H9 (cell line): ENCODE data around the gene DBR1. TPM values are rescaled to one million over a fixed set of nuclear protein-coding genes. Genes with fewer than 3 reads are reported as not detected.
A peak's percentile ranks its signal among the peaks of the same experiment; 100 is the strongest.

ENCODE experiments used
- DNase-seq: peaks from one replicate; pipeline ENCODE4 v3.0.0-alpha.2; 2017
- H2AFZ ChIP-seq: one replicate; pipeline ENCODE4 v1.6.1; 2013; ENCODE audit warnings: mild to moderate bottlenecking, low read length, control low read depth, moderate library complexity
- H2AK5ac ChIP-seq: 2 replicates; pipeline ENCODE4 v1.6.1; 2013; ENCODE audit warnings: low read length, control low read depth, mixed read lengths; ENCODE audit not compliant: insufficient read length
- H2BK120ac ChIP-seq: one replicate; pipeline ENCODE4 v1.6.1; 2013; ENCODE audit warnings: low read depth, mild to moderate bottlenecking, low read length, control low read depth, inconsistent platforms; ENCODE audit not compliant: poor library complexity, severe bottlenecking
- H2BK12ac ChIP-seq: 2 replicates; pipeline ENCODE4 v1.6.1; 2013; ENCODE audit warnings: low read length, control low read depth, mixed read lengths, low read depth; ENCODE audit not compliant: insufficient read length
- H2BK15ac ChIP-seq: 2 replicates; pipeline ENCODE4 v1.6.1; 2013; ENCODE audit warnings: low read depth, low read length, control low read depth
- H2BK20ac ChIP-seq: one replicate; pipeline ENCODE4 v1.6.1; 2013; ENCODE audit warnings: low read depth, mild to moderate bottlenecking, low read length, control low read depth, inconsistent platforms; ENCODE audit not compliant: poor library complexity, severe bottlenecking
- H2BK5ac ChIP-seq: 2 replicates; pipeline ENCODE4 v1.6.1; 2013; ENCODE audit warnings: low read length, control low read depth, mixed read lengths; ENCODE audit not compliant: insufficient read length
- H3K14ac ChIP-seq: 2 replicates; pipeline ENCODE4 v1.6.1; 2013; ENCODE audit warnings: low read length, control low read depth; ENCODE audit not compliant: insufficient read depth
- H3K18ac ChIP-seq: 2 replicates; pipeline ENCODE4 v1.6.1; 2013; ENCODE audit warnings: low read depth, mild to moderate bottlenecking, mixed read lengths, low read length, control low read depth; ENCODE audit not compliant: insufficient read length
- H3K23ac ChIP-seq: 2 replicates; pipeline ENCODE4 v1.6.1; 2013; ENCODE audit warnings: low read length, control low read depth, mixed read lengths, low read depth; ENCODE audit not compliant: insufficient read length
- H3K23me2 ChIP-seq: 2 replicates; pipeline ENCODE4 v1.6.1; 2013; ENCODE audit warnings: low read depth, mild to moderate bottlenecking, mixed read lengths, low read length, control low read depth; ENCODE audit not compliant: insufficient read length, poor library complexity, severe bottlenecking
- H3K27ac ChIP-seq: 2 replicates; pipeline ENCODE4 v1.5.1; 2013; ENCODE audit warnings: low read length, control low read depth, mixed read lengths, low read depth; ENCODE audit not compliant: insufficient read length
- H3K27me3 ChIP-seq: 2 replicates; pipeline ENCODE4 v1.6.1; 2013; ENCODE audit warnings: low read length, control low read depth, inconsistent platforms; ENCODE audit not compliant: insufficient read depth
- H3K4ac ChIP-seq: 2 replicates; pipeline ENCODE4 v1.6.1; 2013; ENCODE audit warnings: low read depth, mild to moderate bottlenecking, control low read depth, inconsistent platforms, low read length, moderate library complexity
- H3K4me1 ChIP-seq: 2 replicates; pipeline ENCODE4 v1.6.1; 2013; ENCODE audit warnings: low read length, control low read depth, inconsistent platforms; ENCODE audit not compliant: insufficient read depth
- H3K4me2 ChIP-seq: 2 replicates; pipeline ENCODE4 v1.6.1; 2013; ENCODE audit warnings: low read length, control low read depth, mixed read lengths; ENCODE audit not compliant: insufficient read length, insufficient read depth
- H3K56ac ChIP-seq: 2 replicates; pipeline ENCODE4 v1.6.1; 2013; ENCODE audit warnings: low read depth, mild to moderate bottlenecking, mixed read lengths, low read length, control low read depth; ENCODE audit not compliant: insufficient read length
- H3K79me1 ChIP-seq: 2 replicates; pipeline ENCODE4 v1.6.1; 2013; ENCODE audit warnings: low read depth, mild to moderate bottlenecking, moderate library complexity, low read length, control low read depth, inconsistent platforms; ENCODE audit not compliant: insufficient read depth, poor library complexity, severe bottlenecking
- H3K79me2 ChIP-seq: 2 replicates; pipeline ENCODE4 v1.6.1; 2013; ENCODE audit warnings: low read length, control low read depth, inconsistent platforms; ENCODE audit not compliant: insufficient read depth
- H3K9ac ChIP-seq: 2 replicates; pipeline ENCODE4 v1.6.1; 2013; ENCODE audit warnings: low read length, control low read depth, mixed read lengths; ENCODE audit not compliant: insufficient read length; ENCODE audit errors: extremely low read depth
- H3K9me3 ChIP-seq: one replicate; pipeline ENCODE4 v1.6.1; 2013; ENCODE audit warnings: low read depth, low read length, inconsistent platforms; ENCODE audit not compliant: control insufficient read depth
- H3T11ph ChIP-seq: one replicate; pipeline ENCODE4 v1.6.1; 2013; ENCODE audit warnings: mild to moderate bottlenecking, low read length, control low read depth, inconsistent platforms
- H4K20me1 ChIP-seq: one replicate; pipeline ENCODE4 v1.6.1; 2013; ENCODE audit not compliant: control insufficient read depth, insufficient read length, insufficient read depth
- H4K5ac ChIP-seq: 2 replicates; pipeline ENCODE4 v1.6.1; 2013; ENCODE audit warnings: low read depth, mild to moderate bottlenecking, mixed read lengths, low read length, control low read depth; ENCODE audit not compliant: insufficient read length
- H4K8ac ChIP-seq: replicated peaks from 2 replicates; pipeline ENCODE4 v1.6.1; 2013; ENCODE audit warnings: low read length, control low read depth, mixed read lengths, low read depth; ENCODE audit not compliant: insufficient read length
- H4K91ac ChIP-seq: 2 replicates; pipeline ENCODE4 v1.6.1; 2013; ENCODE audit warnings: low read depth, mild to moderate bottlenecking, moderate library complexity, mixed read lengths, low read length, control low read depth; ENCODE audit not compliant: insufficient read length
- H3K27ac Mint-ChIP-seq, 3 experiments: 2 replicates in 2 of 3; 3 replicates in 1 of 3; pipeline ENCODE4 v1.8.0; 2020 to 2021; ENCODE audit warnings: mixed read lengths in 3 of 3, mild to moderate bottlenecking in 1 of 3, moderate library complexity in 1 of 3
- H3K27me3 Mint-ChIP-seq: 2 replicates; pipeline ENCODE4 v1.8.0; 2021; ENCODE audit warnings: low read depth, mild to moderate bottlenecking, moderate library complexity, mixed read lengths
- H3K36me3 Mint-ChIP-seq, 3 experiments: 2 replicates in 2 of 3; 3 replicates in 1 of 3; pipeline ENCODE4 v1.8.0; 2020 to 2021; ENCODE audit warnings: low read depth in 3 of 3, mixed read lengths in 3 of 3; ENCODE audit not compliant: insufficient read depth in 1 of 3
- H3K4me1 Mint-ChIP-seq, 2 experiments: 2 replicates each; pipeline ENCODE4 v1.8.0; 2020; ENCODE audit warnings: mixed read lengths in 2 of 2
- H3K4me3 Mint-ChIP-seq, 2 experiments: 2 replicates in 1 of 2; 3 replicates in 1 of 2; pipeline ENCODE4 v1.8.0; 2020 to 2021; ENCODE audit warnings: mild to moderate bottlenecking in 2 of 2, mixed read lengths in 2 of 2, moderate library complexity in 1 of 2
- H3K9me3 Mint-ChIP-seq, 2 experiments: 2 replicates in 1 of 2; 3 replicates in 1 of 2; pipeline ENCODE4 v1.8.0; 2020; ENCODE audit warnings: mild to moderate bottlenecking in 2 of 2, mixed read lengths in 2 of 2, moderate library complexity in 1 of 2
- WGBS: extraction: QIAGEN DNeasy Blood & Tissue Kit; methylation state at CpG from one replicate; pipeline ENCODE4 v1.1.7; 2013; ENCODE audit warnings: missing lambda C conversion rate, low lambda C conversion rate, mixed read lengths; ENCODE audit not compliant: insufficient read length; ENCODE audit errors: extremely low coverage; 5-methylcytosine and 5-hydroxymethylcytosine counted together
- total RNA-seq: library from RNA; stranded (reverse); gene quantifications from 2 replicates; pipeline ENCODE4 v1.2.1, GENCODE V29; 2021
- TF ChIP-seq, protein P1 (sequence below): fragments of 200-600 bp; sonication (generic); conservative IDR thresholded peaks from 3 replicates; pipeline ENCODE4 v1.8.0; 2021; ENCODE audit warnings: antibody characterized with exemption, mild to moderate bottlenecking

The DBR1 gene
- total RNA-seq, 1 experiment from 2014 or later: 21.6 TPM

GRCh38 chr3:138173769-138174420 lies 826 bp downstream of the DBR1 start:
- Histone ChIP-seq H3T11ph (no peak overlapping the region), H2BK20ac (no peak overlapping the region), H3K79me1 (no peaks in the 10 kb centered on the region), H4K5ac (no peak overlapping the region), H2BK5ac (no peak overlapping the region), H3K14ac (no peak overlapping the region), H2AFZ (no peak overlapping the region), H3K18ac (no peak overlapping the region), H3K4me2 (peak overlapping the region; percentile 97), H3K23me2 (peaks cover 8% of the 10 kb centered on the region), H3K4ac (no peak overlapping the region), H3K56ac (no peak overlapping the region), H3K27ac (no peak overlapping the region), H3K23ac (no peak overlapping the region), H2BK120ac (no peak overlapping the region), H4K20me1 (no peaks in the 10 kb centered on the region), H2BK12ac (no peak overlapping the region), H4K91ac (no peak overlapping the region), H2BK15ac (no peak overlapping the region), H2AK5ac (no peak overlapping the region), H3K79me2 (no peaks in the 10 kb centered on the region; the same call in 1 of the 2 replicates), H3K27me3 (no peaks in the 10 kb centered on the region), H4K8ac (no peak overlapping the region), H3K4me1 (no peaks in the 10 kb centered on the region), H3K9ac (peak overlapping the region; percentile 91), H3K9me3 (no peaks in the 10 kb centered on the region)
- Mint-ChIP-seq H3K27me3 (peaks cover 3% of the 10 kb centered on the region), H3K9me3 (peaks cover 0 to 10% of the 10 kb centered on the region in 2 experiments; a peak in 2 of 5 replicates), H3K27ac (peak overlapping the region in 2 of 3 experiments; percentile 97 to 99; a peak in 1 of 7 replicates), H3K4me3 (peak overlapping the region; percentile 95 to 96), H3K4me1 (peaks cover 5 to 11% of the 10 kb centered on the region in 2 experiments), H3K36me3 (peaks cover 8 to 35% (median 31%) of the 10 kb centered on the region in 3 experiments; a peak in 6 of 7 replicates)
- DNase-seq: no peak
- WGBS: no CpG with 5 or more reads among the region's 13 CpGs
- TF ChIP-seq, protein P1, sequence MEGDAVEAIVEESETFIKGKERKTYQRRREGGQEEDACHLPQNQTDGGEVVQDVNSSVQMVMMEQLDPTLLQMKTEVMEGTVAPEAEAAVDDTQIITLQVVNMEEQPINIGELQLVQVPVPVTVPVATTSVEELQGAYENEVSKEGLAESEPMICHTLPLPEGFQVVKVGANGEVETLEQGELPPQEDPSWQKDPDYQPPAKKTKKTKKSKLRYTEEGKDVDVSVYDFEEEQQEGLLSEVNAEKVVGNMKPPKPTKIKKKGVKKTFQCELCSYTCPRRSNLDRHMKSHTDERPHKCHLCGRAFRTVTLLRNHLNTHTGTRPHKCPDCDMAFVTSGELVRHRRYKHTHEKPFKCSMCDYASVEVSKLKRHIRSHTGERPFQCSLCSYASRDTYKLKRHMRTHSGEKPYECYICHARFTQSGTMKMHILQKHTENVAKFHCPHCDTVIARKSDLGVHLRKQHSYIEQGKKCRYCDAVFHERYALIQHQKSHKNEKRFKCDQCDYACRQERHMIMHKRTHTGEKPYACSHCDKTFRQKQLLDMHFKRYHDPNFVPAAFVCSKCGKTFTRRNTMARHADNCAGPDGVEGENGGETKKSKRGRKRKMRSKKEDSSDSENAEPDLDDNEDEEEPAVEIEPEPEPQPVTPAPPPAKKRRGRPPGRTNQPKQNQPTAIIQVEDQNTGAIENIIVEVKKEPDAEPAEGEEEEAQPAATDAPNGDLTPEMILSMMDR: no peak
